ENCODE data around the gene TPCN1.
"Not testable (repeated sequence)": the region's sequence is repeated elsewhere in the genome, so short reads cannot be mapped to it uniquely, and the experiment has no call there.

TPCN1 gene

DNA sequence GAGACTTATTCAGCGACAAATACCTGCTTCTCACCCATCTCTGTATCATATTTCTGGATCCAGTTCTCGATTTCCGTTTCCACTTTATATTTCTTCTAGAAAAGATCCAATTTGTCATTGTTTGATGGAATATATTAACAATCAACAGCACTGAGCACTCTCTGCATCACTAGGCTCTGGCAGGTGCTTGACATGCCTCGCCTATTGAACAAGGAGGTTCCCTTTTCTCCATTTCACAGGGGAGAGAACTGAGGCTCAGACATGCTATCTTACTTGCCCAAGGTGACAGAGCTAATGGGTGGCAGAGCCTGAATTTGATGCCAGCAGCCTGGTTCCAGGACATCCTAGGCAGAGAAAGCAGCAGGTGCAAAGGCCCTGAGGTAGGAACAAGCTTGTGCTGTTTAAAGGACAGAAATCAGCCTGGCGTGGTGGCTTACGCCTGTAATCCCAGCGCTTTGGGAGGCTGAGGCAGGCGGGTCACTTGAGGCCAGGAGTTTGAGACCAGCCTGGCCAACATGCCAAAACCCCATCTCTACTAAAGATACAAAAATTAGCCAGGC lies 23.7 kb upstream of the TPCN1 start:
- DNase-seq: no peak

DNA sequence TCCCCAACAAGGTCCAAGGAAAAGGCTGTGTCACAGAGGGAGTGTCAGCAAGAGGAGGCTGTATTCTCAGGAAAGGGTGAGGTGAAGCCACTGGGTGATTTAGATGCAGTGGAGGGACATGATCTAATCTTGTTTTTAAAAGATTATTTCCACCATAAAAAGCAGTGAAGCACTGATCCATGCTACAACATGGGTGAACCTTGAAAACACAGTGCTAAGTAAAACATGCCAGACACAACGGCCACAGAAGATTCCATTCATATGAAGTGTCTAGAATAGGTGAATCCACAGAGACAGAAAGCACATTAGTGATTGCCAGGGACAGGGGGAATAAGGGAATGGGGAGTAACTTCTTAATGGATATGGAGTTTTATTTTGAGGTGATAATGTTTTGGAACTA lies 23.0 kb upstream of the TPCN1 start:
- DNase-seq: no peak

DNA sequence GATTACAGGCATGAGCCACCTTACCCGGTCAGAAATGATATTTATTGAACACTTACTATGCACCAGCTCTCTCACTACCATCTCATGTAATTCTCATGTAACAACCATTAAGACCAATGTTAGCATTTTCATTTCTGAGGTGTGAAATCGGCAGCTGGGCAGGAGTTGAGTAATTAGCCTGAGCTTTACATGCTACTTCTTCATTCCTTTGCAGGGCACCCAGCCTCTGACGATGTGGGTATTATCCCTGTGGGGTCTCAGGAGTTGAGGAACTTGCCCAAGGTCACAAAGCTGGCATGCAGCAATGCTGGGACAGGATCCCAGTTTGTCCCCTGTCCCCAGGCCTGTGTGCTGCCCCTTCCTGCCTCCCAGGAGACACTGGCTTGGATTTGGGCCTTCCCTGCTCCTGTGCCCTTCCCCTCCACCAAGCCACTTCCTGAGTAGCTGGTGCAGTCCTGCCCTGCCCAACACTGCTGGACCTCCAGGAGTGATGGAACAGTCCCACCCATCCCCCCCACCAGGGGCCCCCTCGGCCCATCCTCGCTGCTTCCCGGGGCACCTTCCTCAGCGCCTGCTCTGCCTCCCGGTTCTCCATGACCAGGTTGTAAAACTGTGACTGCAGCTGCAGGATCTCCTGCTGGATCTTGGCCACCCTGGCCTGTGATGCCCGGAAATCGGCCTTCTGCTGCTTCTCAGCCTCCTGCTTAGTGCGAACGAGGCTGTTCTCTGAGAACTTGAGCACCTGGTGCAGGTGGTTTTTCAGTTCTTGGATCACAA lies 21.1 kb upstream of the TPCN1 start:
- no peak for DNase-seq

DNA sequence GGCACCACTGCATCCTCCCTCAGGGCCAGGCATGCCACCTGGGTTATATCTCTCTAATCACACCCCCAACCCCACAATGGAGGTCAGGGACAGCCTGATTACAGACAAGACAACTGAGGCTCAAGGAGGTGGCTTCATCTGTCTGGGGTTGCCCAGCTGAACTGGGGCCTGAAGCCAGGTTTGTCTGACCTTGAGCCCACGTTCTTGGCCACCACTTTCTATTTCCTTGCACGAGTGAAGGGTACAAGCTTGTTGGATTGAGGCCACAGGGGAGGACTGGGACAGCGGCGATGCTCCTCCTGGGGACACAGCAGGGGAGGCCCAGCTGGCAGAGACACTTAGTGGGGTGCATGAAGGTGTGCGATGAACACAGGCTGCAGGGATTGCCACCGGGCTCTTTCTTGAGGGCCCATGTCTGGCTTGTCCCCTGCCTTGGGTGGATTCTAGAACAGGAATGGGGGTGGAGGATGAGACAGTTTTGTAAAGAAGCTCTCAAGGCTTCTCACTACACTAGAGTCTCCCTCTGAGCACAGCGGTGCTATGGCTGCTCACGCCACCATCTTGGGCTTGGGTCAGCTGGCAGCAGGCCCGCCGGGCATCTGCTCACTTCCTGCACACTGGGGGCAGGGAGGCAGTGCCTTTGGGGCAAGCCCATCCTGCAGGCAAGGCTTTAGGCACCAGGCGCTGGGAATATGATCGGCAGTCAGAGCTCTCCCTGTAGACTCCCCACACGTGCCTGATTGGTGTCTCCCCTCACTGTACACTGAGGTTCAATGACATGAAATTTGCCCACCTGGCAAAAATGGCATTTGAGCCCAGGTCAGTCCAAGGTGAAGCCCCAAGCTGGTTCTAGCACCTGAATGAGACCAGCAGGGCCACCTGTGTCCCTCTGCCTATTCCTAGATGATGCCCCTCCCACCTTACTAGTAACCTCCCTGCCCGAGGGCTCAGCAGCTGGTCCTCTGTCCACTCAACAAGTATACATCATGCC lies 19.8 kb upstream of the TPCN1 start:
- no peak for DNase-seq

DNA sequence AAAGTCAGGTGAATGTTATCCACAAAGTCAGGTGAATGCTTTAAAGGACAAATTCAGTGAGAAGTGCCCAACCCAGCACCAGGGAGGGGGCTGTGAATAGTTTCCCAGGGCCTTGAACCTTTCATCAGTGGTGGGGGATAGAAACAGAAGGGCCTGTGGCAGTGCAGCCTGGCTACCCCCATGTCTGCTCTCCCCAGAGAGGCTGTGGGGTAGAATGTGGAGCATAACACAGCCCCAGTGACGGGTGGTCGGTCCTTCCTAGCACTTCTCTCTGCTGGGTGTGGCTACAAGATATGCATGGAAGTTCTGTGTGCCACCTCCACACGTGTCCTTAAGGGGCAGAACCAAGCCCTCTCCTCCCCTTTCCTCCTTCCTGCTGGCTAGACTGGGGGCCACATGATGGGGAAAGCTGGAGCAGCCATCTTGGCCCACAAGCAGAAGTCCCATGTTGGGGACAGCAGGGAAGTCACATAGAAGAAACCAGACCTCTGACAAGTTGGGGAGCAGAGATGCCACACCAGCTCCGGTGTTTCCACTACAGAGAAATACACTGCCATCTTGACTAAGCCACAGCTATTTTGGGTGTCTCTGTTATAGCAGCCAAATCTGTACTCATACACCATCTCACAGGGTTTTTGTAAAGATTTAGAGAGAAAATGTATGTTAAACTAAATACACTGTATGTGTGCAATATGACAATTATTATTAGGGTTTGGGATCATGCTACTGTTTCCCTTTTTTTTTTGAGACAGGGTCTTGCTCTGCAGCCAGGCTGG lies 18.8 kb upstream of the TPCN1 start:
- DNase-seq: no peak

DNA sequence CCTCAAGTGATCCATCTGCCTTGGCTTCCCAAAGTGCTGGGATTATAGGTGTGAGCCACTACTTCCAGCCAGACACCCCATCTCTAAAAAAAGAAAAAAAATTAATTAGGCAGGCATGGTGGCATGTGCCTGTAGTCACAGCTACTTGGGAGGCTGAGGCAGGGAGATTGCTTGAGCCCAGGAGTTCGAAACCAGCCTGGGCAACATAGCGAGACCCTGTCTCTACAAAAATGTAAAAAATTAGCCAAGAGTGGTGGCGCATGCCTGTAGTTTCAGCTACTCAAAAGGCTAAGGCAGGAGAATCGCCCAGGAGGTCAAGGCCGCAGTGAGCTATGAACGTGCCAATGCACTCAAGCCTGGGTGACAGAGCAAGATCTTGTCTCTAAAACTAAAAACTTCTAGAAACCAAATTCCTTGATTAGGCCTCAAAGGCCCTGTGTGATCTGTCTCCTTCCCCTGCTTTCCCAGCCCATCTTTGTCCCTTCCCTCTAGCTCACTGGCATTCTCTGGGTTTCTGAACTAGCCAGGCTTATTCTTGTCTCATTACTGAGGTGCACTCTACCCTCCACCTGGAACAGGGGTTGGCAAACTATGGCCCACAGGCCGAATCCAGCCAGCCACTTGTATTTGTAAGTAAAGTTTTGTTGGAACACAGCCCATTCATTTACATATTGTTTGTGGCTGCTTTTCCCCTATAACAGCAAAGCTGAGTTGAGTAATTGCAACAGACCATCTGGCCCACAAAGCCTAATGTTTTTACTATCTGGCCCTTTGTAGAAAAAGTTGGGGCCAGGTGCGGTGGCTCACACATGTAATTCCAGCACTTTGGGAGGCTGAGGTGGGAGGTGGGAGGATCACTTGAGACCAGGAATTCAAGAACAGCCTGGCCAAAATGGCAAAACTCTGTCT lies 17.2 kb upstream of the TPCN1 start:
- DNase-seq: no peak

DNA sequence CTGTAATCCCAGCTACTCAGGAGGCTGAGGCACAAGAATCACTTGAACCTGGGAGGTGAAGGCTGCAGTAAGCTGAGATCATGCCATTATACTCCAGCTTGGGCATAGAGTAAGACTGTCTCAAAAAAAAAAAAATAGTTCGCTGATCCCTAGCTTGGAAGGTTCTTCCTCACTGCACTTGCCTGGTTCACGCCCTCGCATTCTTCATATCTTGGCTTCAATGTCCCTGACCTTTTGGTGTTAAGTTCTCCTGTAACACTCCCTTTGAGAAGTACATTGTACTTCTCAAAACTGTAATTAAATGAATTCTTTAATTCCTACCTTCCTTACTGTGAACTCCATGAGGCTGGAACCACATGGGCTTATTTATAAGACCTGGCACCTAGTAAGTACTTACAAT lies 16.5 kb upstream of the TPCN1 start:
- DNase-seq: no peak

DNA sequence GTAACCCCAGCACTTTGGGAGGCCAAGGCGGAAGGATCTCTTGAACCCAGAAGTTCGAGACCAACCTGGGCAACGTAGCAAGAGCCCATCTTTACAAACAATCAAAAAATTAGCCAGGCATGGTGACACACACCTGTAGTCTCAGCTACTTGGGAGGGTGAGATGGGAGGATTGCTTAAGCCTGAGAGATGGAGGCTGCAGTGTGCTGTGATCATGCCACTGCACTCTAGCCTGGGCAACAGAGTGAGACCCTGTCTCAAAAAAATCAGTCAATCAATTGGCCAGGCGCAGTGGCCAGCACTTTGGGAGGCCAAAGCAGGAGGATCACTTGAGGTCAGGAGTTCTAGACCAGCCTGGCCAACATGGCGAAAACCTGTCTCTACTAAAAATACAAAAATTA lies 14.5 kb upstream of the TPCN1 start:
- not testable (repeated sequence) for DNase-seq

DNA sequence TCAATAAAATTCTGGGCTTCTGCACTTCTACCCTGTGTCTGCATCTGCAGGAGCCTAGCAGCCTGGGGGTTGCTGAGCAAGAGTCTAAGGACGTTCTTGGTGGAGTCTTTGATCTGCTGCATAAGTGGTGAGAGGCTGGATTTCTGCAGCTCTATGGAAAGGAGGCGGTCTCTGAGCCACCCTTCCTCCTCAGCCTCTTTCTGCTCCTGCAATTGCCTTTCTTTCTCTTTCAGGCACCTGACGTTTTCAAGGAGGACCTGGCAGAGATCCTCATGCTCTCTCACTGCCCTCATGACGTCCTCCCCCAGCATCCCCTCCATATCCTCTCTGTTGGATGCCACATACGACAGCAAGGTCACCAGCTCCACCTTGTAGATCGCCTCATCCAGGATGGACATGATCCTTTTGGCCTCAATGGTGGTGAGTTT lies 13.6 kb upstream of the TPCN1 start:
- DNase-seq: no peak

DNA sequence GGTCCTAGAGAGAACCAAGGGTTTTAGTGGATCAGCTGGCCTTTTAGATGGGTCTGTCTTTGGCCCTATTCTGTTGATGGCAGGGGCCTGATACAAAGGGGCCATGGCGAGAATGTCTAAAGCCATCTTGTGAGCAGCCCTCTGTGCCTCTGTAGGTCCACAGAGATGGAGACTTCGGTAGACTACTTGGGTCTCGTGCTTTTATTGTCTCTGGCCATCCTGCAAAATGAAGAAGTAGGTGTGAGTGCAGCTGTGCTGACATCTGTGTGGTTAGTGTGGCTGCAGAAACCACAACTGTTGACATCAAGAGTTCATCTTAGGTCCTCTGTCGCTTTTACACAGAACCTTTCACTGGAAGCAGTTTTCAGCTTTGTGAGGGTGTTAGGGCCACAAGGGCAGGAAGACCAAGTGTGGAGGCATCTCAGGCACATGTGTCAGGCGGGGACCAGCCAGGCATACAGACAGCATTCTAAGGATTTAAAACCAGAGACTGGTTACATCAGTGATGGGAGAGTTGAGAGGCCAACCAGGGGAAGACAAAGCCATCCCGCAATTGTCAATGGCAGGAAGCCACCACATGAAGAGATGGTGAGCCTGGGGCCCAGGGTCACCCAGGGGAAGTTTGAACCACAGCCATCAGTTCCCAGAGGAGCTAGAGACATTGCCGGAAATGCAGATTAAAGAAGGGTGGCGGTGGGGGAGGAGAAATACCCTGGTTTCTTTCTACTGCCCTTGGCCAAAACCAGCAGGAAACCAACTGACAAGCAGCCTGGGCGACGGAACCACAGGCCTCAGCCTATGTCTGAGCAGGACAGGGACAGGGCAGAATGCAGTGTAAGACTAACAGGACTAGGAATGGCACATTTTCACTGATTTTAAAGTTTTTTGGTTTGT lies 13.0 kb upstream of the TPCN1 start:
- peak; percentile 32 for DNase-seq

DNA sequence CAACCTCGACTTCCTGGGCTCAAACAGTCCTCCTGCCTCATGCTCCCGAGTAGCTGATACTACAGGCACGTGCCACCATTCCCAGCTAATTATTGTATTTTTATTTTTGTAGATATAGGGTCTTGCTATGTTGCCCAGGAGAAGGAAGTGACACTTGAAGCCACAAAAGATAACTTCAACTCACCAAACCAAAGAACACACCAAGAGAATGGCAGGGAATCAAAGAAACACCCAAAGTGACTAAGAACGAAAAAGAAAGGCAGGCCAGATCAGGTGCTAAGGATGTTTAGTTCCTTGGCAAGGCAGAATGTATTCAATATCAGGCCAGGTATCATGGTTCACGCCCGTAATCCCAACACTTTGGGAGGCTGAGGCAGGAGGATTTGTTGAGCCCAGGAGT lies 10.1 kb upstream of the TPCN1 start:
- no peak for DNase-seq

DNA sequence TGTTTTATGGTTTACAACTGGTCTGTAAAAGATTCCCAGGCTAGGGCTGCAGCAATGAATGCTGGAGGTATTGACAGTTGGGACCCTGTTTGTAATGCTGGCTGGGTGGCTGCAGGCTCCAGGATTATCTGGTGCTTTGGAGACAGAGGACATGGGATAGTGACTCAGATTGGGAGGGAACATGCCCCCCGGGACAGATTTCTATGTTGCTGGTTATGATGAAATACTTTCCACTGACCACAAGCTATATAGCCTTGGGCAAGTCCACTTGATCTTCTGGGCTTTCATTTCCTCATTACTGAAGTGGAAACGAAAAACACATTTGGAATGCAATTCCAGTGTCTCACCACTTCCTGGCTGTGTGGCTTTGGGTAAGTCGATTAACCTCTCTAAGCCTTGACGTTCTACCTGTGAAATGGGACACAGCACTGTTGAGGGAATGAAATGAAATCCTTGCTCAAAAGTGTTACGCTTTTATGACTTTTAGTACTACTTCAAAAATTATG lies 6.3 kb upstream of the TPCN1 start:
- no peak for DNase-seq

DNA sequence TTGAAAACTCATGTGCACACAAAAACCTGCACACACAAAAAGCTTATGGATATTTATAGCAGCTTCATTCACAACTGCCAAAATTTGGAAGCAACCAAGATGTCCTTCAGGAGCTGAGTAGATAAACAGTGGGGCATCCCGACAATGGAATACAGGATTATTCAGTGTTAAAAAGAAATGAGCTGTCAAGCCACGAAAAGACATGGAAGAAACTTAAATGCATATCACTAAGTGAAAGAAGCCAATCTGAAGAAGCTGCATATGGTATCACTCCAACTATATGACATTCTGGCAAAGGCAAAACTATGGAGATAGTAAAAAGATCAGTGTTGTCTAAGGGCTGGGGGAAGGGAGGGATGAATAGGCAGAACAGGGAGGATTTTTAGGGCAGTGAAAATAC lies 5.2 kb upstream of the TPCN1 start:
- DNase-seq: no peak

DNA sequence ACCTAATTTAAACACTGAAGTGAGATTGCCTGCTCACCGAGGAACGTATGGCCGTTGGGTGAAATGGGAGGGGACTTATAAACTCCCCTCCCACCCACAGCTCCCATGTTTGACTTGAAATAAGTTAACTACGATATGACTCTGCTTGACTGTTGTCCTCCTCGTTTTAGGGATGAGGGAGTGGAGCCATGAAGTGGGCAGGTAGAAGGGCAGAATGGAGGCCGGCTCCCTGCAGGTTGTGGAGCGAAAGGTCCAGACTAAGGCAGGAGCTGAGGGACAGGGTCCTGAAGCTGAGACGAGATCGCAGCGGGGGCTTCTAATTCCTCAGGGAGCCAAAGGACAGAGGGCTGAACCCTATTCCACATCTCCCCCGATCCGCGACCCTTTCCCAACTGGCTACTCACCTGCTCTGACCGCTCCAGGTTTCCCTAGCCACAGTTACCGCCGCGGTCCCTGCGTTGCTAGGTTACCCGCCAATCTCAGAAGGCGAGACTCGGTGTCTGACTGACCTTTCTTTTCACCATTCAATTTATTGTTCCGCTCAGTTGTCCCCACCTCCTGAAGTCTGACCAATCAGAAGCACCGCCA lies 577 bp upstream of the TPCN1 start:
- DNase-seq: no peak

DNA sequence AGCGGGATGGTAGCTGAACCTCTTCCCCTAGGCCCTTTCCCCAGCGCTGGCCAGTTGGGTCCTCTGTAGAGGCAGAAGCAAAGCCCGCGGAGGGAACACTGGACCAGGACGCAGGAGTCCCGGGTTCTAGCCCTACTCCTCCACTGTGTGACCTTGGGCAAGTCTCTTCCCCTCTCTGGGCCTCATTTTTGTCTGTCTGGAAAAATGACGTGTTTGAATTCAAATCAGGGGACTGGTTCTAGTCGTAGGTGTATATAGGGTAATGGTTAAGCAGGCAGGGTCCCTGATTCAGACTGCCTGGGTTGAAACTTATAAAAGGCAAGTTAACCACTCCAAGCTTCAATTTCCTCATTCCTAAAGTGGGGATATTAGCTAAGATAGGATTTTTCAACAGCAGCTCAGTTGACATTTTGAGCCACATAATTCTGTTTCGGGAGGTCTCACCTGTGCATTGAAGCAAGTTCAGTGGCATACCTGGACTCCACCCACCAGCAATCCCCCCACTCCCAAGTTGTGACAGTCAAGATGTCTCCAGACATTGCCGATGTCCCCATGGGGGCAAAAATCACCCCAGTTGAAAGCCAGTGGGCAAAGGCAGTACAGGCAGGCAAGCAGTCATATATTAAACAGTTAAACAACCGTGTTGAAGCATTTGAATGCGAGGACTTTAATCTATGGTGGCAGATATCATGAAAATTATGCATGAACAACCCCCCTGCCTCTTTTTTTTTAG lies 899 bp downstream of the TPCN1 start:
- no peak for DNase-seq

DNA sequence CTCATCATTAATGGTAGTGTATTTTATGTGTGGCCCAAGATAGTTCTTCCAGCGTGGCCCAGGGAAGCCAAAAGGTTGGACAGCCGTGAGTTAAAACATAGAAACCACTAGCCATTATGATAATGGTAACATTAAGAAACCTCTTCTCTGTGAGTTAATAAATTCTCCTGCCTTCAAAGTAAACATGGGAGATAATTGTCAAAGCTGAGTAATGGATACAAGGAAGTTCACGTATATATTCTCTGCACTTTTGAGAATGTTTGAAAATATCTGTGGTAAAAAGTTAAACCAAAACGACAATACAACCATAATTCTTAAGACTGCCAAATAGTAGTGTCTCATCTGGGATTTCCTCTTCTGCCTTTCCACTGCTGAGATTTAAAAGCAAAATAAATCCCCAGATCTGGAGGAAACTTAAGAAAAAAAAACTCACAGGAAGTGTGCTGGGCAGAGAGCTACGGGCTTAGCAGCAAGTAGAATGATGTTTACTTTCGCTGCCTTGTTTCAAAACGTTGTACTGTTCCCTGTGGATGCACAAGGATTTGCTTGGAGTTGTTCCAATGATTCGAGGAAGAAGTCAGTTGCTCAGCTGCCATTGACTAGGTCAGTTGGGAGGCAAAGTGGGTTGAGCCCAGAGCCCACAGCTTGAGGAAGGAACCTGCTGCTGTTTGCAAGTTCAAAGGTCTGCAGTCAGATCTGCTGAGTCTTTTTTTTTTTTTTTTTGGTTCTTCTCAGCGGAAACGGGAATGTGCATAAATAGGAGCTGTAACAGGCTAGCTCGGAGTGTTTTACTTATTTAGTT lies 1.7 kb downstream of the TPCN1 start:
- DNase-seq: no peak

DNA sequence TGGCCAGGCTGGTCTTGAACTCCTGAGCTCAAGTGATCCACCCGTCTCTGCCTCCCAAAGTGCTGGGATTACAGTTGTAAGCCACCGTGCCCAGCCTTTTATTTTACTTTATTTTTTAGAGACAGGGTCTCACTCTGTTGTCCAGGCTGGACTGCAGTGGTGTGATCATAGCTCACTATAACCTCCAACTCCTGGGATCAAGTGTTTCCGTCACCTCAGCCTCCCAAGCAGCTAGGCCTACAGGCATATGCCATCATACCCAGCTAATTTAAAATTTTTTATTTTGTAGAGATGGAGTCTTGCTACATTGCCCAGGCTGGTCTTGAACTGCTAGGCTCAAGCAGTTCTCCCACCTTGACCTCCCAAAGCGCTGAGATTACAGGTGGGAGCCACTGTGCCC lies 3.7 kb downstream of the TPCN1 start:
- no peak for DNase-seq
